ENCODE measurements around the gene PARP6.
"Not testable (repeated sequence)": the region's sequence is repeated elsewhere in the genome, so short reads cannot be mapped to it uniquely, and the experiment has no call there.

PARP6 gene

DNA sequence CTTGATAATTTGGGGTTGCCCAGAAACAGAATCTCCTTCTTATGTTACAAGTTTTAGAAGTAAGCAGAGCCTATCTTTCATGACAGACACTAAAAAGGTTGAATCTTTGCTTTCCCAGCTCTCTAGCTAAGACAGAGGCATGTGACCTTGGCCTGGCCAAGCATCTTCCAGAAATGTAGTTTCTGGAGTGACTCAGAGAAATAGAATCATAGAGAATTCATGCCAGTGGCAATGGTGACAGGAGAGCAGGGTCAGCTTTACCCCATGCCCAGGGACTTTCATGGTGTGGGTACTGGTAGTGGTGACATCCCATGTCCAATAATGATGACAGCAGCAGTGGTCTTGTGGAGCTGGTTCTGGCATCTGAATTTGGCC lies 4.0 kb upstream of the PARP6 start:
- no peak for DNase-seq

DNA sequence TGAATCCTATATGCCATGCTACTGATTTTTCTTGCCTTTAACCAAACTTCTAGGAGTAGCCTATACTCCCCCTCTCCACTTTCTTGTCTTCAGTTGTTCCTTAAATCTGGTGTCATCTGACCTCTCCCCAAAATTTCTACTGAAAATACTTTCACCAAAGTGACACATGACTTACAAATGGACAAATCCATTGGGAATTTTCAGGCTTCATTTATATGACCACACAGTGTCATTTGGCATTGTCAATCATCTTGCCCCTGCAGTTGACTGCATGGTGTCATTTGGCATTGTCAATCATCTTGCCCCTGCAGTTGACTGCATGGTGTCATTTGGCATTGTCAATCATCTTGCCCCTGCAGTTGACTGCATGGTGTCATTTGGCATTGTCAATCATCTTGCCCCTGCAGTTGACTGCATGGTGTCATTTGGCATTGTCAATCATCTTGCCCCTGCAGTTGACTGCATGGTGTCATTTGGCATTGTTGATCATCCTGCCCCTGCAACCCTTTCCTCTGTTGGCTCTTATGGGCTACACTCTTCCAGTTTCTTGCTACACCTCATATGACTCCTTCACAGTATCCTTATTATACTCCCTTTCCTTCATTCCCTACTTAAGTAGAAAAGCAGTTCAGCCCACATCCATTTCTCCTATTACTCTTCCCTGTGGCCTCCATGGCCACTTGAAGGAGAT lies 3.4 kb upstream of the PARP6 start:
- DNase-seq, result not testable (repeated sequence)

DNA sequence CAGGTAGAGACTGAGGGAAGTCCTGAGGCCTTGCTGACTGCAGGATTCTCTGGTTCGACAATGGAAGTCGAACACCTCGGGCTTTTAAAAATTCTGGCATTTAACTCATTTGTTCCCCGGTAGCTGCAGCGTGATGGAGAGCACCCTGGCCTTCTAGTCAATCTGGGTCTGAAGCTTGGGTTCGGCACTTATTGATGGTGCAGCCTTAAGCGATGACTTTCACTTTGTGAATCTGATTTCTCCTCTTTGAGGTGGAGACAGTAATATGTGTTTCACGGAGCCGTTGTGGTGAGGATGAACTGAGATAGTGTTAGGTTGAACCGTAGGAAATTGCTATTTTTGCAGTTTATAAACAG lies 621 bp upstream of the PARP6 start:
- no peak for DNase-seq

DNA sequence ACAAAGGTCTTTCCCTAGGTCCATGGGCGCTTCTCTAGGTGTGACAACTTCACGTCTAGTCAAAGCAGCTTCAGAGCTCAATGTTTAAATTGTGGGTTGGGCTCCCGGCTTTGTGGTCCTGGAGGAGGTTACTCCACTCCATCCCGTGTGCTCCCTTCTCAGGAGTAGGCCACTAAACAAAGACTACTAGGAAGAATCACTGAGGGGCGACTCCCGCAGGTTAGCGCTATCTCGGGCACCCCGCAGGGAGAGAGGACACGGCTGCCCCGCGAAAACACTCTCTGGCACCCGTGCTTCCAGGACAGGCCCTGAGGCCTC lies 500 bp downstream of the PARP6 start:
- DNase-seq, result no peak

DNA sequence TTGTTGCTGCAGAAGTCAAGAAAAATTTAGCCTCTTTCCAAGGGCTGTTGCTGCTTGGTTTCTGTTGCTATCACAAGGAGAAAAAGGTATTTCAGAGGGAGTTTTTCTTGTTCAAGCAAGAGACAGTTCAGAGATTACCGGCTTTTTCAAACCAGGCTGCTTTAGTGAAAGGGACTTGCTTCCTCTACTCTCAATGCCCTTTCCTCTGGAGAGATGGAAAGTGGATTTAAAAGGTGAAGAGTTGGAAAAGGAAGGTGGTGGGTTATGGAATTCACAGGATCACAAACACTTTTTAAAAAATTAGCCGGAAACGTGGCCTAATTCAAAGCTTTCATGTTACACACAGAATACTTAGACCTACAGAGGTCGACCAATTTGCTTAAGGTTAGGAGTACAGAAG lies 1.1 kb downstream of the PARP6 start:
- no peak for DNase-seq

DNA sequence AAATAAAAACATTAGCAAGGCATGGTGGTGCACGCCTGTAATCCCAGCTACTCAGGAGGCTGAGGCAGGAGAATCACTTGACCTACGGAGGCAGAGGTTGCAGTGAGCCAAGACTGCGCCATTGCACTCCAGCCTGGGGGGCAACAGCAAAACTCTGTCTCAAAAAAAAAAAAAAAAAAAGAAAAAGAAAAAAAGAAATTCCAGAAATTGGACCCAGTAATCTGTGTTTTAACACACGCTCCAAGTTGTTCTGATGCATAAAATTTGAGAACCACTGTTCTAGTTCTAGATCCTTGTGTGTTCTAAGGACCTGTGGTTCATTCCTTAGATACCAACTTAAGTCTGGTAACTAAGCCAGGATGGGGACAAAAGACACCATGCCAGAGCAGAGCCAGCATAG lies 2.6 kb downstream of the PARP6 start:
- DNase-seq, result no peak

DNA sequence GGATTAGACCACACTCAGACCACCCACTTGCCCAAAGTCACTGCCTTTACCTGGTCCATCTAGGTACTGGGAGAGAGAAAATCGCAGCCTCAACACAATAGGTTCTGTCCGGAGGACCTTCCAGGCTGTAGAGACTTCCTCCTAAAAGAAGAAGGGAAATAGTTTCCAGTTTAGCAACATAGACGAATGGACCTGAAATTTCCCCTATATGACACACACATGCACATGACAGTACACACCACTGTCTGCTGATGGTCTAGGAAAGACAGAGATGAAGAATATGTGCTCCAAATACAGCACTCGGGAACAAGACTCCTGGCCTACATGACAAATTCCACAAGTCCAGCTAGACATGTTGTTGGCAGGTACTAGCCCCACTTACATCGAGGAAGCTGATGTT lies 7.3 kb downstream of the PARP6 start:
- DNase-seq, result no peak

DNA sequence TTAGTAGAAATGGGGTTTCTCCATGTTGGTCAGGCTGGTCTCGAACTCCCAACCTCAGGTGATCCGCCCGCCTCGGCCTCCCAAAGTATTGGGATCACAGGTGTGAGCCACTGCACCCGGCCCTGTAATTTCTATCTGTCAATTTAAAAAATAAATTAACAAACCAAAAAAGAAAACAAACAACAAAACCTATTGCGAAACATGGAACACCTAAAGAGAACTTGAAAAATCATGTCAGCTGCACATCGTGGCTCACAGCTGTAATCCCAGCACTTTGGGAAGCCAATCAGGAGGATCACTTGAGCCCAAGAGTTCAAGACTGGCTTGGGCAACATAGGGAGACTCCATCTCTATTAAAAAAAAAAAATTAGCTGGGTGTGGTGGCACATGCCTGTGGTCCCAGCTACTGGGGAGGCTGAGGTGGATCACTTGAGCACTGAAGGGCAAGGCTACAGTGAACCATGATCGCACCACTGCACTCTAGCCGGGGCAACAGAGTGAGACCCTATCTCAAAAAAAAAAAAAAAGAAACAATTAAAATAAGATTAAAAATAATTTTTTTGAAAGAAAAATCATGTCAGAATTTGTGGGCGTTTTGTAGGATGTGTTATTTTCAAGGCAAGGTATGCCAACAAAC lies 19.6 kb downstream of the PARP6 start:
- no peak for DNase-seq

DNA sequence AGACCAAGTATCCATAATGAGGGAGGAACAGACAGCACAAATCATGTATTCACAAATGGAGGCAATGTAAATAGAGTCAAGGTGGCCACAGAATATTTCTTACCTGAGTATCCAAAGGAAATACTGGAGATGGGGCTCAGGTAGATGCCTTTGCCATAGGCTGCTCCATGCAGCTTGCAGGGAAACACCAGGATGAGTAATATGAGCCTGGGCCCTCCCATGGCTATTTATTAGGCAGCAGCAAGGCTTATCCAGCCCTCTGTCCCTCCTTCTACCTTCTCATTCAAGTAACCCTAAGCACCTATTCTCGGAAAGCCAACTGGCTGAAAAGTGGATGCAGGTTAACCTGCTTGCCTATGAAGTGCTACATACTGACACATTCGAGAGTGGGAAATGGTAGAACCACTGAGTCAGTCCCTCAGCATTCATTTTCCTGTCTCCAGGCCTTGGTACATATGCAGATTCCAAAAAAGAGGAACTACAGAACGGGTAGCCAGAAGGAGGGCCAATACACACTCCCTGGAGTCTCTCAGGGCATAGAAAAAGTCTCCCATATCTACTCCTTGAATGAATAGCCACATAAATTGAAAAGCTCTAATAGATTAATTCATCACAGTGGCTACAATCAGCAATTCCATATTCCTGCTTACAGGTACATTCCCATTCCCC lies 23.1 kb downstream of the PARP6 start:
- DNase-seq, result no peak

DNA sequence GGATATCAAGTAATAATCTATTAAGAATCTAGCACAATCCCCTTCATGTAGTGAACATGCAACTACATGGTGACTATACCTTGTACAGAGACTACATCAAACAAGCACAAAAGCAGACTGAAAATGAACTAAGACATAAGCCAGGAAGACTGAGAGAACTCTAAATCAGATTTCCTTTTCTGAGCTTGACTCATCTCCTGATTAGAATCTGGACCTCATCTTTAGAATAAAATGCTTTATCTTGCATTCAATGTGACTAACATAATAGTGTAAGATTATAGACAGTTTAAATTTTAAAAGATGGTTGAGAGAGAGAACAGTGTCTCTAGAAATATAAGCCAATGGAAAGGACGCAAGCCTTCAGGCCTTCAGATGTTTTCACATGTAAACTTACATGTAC lies 23.8 kb downstream of the PARP6 start:
- no peak for DNase-seq

DNA sequence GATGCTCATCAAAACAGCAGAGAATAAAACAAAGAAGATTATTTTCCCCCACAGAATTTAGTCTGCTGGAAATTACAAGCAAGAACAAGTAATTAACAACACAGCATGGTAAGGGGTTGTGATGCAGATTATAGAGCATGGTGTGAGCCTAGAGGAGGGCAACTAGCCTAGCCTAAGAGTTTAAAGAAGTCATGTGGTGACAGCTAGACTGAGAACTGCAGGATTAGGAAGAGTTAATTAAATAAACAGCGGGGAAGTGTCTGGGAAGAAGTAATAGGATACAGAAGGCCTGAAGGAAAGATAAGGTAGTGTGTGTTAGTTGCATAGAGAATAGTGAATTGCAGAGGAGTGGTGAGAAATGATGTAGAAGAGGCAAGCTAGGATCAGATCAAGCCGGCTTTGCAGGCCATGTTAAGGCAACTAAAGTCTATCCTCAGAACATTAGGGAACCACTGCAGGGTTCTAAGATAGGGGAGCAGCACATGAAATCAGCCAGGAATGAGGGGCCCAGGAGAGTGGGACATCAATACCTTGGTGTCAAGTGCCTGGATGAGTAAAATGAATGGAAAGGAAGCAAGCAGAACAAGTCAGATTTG lies 29.5 kb downstream of the PARP6 start:
- DNase-seq, result no peak

DNA sequence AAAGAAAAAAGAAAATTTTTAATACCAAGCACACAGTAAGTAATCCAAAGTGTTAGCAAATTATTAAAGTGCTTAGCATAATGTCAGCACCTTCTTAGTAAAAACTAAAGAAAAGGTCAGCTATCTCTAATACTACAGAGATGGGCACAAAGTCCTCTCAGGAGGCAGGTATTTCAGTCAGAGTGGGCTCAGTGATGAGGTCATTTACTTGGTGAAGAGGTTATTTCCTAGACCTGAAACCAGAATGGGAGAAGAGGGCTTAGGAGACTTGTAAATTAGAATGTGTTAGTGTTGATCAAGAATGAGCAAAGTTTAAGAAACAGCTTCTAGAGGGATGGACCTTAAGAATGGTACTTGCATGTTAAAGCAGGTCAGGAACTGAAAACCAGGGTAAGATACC lies 32.7 kb downstream of the PARP6 start:
- DNase-seq, result no peak

DNA sequence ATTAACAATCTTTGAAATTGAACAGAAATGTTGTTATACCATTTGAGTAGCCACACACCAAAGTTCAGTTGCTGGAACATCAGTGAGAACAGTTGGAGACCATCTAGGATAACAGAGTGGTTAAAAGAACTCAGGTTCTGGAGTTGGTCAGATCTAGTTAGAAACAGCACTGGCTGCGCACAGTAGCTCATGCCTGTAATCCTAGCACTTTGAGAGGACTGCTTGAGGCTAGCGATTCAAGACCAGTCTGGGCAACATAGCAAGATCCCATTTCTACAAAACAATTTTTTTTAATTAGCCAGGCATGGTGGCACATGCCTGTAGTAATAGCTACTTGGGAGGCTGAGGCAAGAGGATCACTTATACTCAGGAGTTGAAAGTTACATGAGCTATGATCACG lies 33.8 kb downstream of the PARP6 start:
- no peak for DNase-seq

DNA sequence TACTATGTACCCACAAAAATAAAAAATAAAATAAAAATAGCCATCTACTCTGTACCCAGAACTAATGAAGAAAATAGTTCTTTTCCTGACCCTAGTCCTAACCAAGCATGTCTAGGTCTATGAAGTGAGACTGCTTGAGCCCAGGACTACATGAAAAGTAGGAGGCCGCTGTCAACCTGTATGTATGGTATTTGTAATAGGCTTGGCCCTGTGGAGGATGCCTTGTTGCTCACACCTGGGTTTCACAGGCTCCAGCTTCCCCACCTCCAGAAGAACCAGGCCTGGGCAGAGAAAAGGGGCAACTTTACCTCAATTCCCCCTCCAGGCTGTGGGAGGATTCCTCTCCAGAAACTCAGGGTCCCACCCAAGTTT lies 34.5 kb downstream of the PARP6 start:
- DNase-seq, result no peak

DNA sequence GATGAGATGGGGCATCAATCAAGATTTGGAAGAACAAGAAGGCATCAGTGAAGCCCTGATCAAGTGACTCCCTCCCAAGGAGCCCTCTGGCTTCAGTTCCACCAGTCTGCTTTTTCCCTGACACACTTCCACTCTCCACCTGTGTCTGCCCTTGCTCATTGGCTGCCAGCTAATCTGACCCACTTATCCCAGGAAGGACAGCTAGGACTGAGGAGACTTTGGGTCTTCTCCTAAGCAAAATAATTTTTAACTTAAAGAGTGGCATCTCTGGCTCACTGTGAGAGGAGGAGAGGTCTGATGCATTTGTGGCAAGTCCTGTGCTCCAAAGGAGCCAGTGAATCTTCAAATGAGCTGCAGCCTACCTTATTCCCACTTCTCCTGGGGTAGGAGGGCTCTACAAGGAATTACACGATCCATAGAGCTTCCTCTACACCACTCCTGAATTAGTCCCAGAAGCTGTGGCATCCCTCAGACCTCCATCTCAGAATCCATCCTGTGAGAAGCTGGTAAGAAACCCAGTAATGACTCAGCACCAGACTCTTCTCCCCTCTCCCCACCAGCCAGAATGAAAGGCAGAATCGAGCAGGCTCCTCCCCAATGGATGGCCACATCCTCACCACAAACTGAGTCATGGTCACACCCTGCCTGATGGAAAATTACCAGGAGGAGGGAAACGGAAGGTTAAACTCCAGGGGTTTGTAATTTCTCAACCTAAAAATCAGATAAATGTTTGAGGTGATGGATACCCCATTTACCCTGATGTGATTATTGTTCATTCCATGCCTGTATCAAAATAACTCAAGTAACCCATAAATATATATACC lies 35.1 kb downstream of the PARP6 start:
- no peak for DNase-seq

DNA sequence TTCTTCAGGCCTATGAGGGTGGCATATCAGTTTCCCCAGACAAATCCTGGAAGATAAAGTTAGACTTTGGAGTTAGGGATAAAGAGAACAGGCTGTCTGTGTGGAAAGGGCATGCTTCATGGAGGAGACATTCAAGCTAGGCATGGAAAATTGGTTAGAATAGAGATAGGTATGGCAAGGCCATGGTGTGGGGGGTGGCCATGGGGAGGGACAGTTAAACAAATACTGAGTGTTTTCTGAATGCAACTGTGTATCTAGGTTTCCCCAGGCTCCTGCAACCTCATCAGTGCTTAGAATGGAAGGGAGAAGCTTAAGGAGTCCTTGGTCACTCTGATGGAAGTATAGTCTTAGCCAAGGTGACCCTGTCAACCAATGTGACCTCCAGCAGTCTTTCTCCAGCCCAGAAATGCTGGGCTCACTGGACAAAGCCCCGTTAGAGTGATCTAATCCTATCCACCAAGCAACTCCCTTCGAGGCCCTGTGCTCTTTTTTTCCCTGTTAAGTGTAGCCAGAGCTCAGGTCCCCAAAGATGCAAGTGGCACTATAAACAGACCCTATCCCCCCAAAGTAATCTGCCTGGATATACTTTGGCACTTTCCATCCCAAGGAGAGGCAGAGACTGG lies 35.9 kb downstream of the PARP6 start:
- DNase-seq, result no peak

DNA sequence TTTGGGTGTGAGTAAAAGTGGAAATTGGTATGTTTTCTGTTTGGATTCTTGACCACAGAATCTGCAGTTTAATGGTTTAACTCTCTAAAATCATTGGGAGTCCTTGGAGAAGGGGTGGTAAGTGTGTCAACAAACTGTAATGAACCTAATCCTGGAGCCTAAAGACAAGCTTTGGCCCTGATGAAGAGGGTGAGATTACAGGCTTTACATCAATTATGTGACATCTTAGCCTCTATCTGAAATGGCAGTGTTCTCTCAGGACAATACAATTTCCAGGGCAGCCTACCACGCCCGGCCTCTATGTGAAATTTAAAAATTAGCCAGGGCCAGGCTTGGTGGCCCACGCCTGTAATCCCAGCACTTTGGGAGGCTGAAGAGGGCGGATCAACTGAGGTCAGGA lies 37.1 kb downstream of the PARP6 start:
- no peak for DNase-seq

DNA sequence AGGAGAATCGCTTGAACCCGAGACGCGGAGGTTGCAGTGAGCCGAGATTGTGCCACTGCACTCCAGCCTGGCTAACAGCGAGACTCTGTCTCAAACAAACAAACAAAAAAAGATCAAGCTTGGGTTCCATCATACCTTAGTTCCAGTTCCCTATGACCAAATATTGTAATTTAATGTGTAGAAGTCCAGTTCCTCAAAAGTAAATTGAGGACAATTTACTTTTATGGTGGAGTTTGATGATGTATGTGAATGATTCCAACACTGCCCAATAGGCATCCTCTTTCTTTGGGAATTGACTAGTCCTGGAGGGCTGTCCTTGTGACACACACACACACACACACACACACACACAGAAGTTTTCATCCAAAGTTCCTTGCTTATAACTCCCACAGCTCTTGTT lies 38.6 kb downstream of the PARP6 start:
- no peak for DNase-seq

DNA sequence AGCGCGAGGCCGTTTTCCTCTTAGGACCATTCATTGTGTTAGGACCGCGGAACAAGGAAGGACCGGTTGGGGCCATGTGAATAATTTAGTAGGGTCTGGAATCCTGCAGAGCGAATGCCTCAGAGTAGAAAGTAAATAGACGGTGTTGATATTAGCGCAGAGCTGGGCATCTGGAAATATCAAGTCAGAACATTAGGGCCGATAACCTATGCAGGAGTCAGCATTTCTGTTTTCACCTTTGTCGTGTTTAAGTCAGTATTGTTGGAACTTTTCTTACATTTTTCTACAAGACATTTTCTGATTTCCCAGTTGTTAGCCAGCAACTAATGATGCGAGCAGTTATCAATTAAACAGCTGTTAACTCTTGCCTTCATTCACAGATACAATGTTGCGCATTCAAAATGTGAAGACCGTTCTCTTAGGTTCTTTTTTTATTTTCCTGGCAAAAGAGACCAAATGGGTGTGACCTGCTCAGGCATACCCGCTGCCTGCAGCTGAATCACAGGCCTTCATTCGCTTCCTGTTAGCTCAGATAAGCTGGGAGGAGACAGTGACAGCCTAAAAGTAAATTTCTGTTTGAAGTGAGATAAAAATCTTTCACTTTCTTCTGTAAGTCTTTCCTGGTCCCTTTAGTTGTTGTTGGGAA lies 40.4 kb downstream of the PARP6 start:
- DNase-seq, result peak; percentile 61

DNA sequence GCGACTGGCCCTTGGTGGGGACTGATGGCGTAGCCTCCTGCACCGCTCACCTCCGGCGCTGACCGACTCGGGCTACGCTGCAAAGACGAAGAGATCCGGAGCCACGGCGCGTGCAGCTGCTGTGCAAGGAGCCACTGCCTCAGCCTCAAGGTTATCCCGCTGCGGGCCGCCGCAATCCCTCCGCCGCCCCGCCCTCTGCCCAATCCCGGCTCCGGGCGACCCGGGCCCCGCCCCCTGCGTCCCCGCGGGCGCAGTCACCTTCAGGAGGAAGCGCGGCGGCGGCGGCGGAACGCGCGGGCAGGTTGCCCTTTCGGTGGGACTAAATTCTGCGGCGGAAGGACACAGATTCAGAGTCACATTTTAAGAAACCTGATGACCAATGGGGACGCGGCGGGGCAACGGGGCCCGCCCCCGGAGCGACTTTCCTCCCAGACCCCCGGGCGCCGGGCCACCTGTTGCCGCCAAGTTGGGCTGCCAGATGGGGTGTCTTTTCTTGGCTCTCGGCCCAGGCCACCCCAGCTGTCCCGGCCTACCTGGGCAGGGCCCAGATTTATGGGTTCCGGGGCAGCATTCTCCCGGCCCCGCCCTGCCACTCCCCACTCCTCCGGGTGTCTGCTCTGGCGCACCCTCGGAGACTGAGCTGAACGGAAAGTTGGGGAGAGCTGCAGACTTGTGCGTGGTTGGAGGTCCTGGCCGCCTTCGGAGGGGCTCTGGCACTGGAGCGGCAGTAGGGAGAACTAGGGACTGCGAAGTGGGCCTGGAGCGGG lies 41.1 kb downstream of the PARP6 start, which contains the start of gene PKM:
PKM (minus strand) TSS at position 125 of the 767 bp plus-strand sequence. CDS start 12,093 bp downstream, outside the sequence.
- DNase-seq, result peak; percentile 99

DNA sequence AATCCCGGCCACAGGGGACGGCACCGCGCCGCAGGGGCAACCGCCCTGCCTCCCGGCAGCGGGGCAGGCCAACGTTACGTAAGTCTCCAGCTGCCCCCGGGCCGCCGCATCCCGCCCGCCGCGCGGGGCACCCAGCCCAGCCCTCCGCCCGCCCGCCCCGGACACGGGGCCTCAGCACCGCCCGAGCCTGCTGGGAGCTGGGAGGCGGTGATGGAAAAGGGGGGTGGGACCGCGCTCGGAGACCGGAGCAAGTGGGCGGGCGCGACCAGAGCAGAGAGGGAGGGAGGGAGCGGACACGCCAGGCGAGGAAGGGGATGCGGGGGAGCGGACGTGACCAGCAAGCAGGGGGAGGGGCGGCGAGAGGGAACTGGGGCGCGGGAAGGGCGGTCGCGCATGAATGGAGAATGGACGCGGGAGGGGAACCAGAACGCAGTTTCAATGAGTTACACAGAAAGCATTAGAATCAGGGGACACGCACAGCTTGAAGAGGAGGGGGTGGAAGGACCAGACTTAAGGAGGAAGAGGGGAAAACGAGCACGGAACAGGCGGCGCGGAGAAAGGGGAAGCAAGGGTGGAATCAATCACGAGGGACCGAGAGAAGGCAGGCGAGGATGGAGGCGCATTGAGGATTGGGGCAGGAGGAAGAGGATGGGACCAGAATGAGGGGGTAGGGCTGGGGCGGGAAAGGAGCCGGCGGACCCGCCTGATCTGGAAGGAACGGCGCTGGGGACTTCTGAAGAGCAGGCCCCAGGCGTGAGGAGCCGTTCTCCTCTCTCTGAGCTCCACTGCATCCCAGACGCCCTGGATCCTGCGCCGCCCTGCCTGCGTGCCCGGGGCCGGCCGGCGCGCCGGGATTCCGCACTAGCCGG lies 41.9 kb downstream of the PARP6 start:
- peak; percentile 87 for DNase-seq
